Stimulated activated CD8-positive, alpha-beta memory T cell treated with anti-CD3 and anti-CD28 coated beads, Interleukin-2, amount 100 ng/mL, for 1 hour (primary cell): Measurements from ENCODE around the gene BIRC3.
"Not testable (repeated sequence)": the region's sequence is repeated elsewhere in the genome, so short reads cannot be mapped to it uniquely, and the experiment has no call there.

Experiments used
- DNase-seq, 2 donors: peaks; one replicate each; pipeline ENCODE4 v3.0.0-alpha.2; 2020; ENCODE audit warnings: low read depth in 2 of 2

The BIRC3 gene

GRCh38 chr11:102295045-102295444 is 22.2 kb upstream of the BIRC3 start:
- DNase-seq: no peak

GRCh38 chr11:102296757-102297156 is 20.5 kb upstream of the BIRC3 start:
- not testable (repeated sequence) for DNase-seq

DNA sequence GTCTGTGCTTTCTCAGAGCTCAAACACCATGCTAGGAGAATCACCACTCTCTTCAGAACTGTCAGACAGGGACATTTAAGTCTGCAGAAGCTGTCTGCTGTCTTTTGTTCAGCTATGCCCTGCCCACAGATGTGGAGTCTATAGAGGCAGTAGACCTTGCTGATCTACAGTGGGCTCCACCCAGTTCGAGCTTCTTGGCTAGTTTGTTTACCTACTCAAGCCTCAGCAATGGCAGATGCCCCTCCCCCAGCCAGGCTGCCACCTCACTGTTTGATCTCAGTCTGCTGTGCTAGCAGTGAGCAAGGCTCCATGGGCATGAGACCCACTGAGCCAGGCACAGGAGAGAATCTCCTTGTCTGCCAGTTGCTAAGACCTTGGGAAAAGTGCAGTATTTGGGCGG is 16.4 kb upstream of the BIRC3 start:
- DNase-seq: peak in 1 of 2 donors; percentile 12

DNA sequence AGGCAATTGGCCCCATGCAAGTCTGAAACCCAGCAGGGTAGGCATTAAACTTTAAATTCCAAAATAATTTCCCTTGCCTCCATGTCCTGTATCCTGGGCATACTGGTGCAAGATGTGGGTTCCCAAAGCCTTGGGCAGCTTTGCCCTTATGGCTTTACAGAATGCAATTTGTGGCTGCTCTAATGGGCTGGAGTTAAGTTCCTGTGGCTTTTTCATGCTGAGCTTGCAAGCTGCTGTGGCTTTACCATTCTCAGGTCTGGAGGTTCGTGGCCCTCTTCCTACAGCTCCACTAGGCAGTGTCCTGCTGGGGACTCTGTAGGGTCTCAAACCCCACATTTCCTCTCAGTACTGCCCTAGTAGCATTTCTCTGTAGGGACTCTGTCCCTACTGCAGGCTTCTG is 15.0 kb upstream of the BIRC3 start:
- no peak for DNase-seq

GRCh38 chr11:102304686-102305085 is 12.6 kb upstream of the BIRC3 start:
- no peak for DNase-seq

DNA sequence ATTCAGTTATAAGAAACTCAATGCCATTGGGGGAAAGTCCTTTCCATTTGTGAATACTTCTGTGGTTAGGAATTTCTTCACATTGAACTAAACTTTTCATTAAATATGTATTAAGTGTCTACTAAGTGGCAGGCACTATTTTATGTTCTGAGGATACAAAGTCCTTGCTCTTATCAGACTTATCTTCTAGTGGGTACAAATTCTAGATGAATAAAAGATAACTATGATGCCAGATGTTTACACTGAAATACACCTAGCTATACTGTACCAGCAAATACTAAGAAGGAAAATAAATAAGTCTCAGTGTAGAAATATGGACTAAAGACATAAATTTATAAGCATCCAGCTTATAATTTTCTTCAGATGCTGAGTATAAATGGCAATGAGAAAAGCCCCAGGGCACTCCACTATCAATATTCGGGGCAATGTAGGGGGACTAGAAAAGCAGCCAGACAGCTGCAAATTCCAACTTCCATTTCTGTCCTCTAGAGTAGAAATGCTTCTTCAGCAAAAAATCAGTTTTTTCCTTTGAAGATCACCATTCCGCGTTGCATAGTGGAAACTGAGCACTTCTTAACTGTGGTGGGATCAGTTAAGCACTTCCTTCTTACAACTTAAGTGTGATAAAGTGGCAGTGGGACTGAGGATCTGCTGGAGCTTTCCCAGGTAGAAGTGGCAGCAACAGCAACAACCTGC is 11.8 kb upstream of the BIRC3 start:
- no peak for DNase-seq

GRCh38 chr11:102306048-102306597 is 11.2 kb upstream of the BIRC3 start:
- DNase-seq: no peak

DNA sequence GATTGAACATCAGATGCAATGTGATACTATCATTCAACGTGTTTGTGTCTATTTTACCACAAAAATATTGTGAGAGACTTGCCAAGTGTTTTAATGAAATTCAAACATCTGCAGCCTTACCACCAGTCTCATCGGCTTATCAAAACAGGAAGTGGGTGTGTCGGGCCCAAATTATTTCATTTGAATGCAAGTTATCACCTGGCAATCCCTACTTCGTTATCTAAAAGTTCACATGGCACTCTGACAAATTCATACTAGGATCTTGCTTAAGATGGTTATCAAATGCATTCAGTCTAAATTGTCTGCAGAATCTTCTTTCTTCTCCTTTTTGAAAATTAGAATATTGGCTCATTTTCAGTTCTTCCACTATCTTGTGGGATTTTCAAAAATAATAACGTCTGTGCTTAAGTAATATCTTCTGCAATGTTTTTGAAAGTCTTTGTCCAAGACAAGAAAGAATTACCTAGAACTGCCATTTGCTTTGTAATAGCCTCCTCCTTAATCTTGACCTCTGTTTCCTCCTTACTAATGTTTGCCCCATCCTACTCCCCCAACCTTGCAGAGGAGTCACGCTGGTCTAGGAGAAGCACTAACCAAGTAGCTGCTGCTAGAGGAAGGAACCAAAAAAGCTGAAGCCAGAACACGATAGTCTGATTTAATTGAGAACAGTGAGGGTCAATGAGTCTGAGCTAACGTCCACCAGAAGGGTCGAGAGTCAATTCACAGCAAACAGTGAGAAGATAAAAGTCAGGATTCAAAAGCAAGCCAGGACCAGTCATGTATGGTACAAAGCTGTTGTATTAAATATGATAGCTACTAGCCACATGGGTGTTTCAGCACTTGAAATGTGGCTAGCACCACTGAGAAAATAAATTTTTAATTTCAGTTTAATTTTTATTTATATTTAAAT is 10.2 kb upstream of the BIRC3 start:
- DNase-seq: no peak

- no peak for DNase-seq
Observed at GRCh38 chr11:102307727-102308038, 9.6 kb upstream of the BIRC3 start.

DNA sequence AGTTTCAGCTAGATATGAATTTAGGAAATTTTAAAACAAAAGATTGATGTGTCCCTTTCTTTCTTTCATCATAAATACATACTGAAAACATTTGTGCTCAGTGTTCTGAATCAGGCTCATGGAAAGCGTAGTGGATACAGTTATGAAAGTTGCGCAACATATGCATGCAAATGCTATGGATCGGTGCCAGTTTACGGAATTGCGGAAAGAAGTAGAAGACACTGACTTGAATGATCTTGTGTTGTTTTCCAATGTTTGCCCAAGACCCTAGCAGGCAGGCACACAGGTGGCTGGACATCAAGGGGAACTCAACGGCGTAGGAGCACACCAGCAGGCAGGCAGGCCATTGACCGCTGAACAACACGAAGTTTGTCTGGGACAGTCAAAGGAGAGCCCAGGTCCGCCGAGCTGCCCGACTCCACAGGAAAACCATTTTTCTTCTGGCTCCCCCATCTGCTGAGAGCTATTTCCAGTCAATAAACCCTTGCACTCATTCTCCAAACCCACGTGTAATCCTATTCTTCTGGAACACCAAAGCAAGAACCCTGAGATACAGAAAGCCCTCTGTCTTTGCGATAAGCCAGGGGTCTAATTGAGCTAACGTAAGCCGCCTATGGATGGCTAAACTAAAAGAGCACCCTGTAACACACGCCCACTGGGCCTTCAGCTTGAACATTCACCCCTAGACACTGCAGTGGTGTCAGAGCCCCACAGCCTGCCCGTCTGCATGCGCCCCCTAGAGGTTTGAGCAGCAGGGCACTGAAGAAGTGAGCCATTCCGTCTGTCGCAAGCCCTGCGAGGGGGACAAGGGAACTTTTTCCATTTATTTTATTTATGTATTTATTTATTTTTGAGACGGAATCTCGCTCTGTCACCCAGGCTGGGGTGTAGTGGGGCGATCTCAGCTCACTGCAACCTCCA is 7.4 kb upstream of the BIRC3 start:
- no peak for DNase-seq

GRCh38 chr11:102312667-102313066 is 4.6 kb upstream of the BIRC3 start:
- DNase-seq: no peak

GRCh38 chr11:102313238-102313940 is 3.9 kb upstream of the BIRC3 start:
- no peak for DNase-seq

GRCh38 chr11:102314784-102315183 is 2.5 kb upstream of the BIRC3 start:
- no peak for DNase-seq

DNA sequence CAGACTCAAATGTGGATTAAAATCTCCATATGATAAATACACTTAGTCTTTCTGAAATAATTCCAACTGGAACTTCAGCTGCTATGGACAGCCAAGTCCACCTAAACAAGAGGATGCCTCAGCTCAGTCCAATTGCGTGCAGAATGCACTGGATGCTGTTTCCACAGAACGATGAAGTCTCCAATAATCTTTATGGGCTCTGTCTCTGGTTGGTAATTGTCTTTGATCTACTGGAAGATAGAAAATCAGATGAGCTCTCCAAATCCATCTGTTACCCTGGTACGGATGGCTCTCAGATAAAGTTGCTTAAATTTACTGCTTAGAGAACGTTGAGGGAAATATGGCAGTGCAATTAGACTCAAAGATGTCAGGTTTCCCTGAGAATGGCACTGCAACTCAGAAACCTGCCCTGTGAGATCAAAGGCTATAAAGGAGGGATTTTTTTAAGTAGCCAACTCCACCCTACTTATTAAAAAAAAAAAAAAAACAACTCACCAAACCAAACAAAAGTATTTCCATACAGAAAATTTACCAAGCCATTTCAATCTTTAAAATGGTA is 859 bp upstream of the BIRC3 start:
- DNase-seq: no peak

DNA sequence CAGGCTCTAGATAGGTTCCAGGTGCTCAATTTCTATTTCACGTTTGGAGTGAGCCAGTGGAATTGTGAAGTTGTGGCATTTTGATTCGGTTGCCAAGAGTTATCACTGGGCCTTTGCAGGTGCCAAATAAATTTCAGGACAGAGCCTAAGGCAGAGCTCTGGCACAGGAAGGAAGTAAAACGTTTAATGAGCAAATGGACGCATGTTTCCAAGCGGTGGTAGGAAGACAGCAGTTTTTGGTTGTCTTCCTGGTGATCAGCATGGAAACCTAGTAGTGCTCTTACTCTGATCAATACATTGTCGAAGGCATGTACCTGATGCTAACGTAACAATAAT is 452 bp downstream of the BIRC3 start:
- no peak for DNase-seq

DNA sequence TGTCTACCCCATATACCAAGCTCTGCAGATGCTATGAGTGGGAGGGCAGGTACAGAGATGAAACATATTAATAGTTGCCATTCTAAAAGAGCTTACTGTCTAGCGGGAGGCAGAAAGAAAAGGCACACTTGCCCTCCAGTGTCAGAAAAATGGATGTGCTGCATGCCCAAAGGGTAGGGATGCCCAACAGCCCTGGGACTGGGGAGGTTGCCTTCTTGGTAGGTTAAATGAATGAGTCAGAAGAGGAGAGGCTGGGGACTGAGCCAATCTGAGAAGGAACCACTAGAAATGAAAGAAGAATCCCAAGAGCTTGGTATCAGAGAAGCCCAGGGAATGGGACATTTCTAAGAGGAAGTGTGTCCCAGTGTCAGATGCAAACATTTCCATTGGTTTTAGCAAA is 1.2 kb downstream of the BIRC3 start:
- DNase-seq: peak in 1 of 2 donors; percentile 33

DNA sequence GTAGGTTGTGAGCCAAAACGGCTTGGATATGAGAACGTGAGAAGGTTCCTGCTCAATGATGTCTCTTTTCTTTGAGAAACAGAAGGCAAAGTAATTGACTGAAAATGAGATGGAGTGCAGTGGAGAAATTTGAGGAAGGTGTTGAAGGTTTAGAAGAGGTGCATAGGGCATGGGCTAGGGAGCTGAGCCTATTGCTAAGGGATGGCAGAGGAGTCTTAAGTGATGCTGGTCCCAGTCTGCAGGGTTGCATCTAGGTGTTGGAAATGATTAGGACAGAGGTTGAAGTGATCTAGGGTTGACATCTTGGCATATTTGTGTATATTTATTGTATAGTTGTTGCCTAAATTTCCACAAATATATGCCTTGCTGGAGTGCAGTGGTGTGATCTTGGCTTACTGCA is 2.3 kb downstream of the BIRC3 start:
- DNase-seq: no peak

DNA sequence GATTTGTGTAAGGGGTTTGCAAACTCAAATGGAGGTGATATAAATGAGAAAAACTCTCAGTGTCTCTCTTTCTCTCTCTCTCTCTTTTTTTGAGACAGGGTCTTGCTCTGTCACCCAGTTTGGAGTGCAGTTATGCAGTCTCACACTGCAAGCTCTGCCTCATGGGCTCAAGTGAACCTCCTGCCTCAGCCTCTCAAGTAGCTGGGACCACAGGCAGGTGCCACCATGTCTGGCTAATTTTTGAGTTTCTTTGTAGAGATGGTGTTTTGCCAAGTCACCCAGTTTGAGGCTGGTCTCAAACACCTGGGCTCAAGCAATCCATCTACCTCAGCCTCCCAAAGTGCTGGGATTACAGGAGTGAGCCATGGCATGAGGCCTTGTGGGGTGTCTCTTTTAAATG is 2.9 kb downstream of the BIRC3 start:
- no peak for DNase-seq

GRCh38 chr11:102320679-102321078 is 3.4 kb downstream of the BIRC3 start:
- no peak for DNase-seq

DNA sequence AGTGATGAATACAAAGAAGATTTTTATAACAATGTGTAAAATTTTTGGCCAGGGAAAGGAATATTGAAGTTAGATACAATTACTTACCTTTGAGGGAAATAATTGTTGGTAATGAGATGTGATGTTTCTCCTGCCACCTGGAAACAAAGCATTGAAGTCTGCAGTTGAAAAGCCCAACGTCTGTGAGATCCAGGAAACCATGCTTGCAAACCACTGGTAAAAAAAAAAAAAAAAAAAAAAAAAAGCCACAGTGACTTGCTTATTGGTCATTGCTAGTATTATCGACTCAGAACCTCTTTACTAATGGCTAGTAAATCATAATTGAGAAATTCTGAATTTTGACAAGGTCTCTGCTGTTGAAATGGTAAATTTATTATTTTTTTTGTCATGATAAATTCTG is 5.3 kb downstream of the BIRC3 start:
- no peak for DNase-seq
